ENCODE results near the gene HDX. TPM values are rescaled to one million over a fixed set of nuclear protein-coding genes. Genes with fewer than 3 reads are reported as not detected.

The HDX gene
- total and polyA plus RNA-seq, 9 donors, result 2.2 to 9.4 (median 5.7) TPM

DNA sequence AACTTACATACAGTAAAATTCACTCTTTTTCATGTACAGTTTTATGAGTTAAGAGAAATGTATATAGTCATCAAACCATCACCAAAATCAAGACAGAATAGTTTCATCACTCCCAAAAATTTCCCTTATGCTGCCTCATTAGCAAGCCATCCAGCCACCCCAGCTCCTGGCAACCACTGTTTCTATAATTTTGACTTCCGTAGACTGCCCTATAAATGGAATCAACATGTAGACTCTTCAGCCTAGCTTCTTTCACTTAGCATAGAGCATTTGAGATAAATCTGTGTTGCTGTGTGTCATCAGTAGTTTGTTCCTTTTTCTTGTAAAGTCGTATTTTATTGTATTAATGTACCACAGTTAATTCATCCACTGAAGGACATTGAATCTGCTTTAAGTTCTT, 23.2 kb downstream of the HDX start:
- Histone ChIP-seq H3K27ac (no peak overlapping the region), H3K4me1 (ENCODE audit: insufficient read depth) (no peaks in the 10 kb centered on the region), H3K9me3 (no peaks in the 10 kb centered on the region), H3K4me3 (no peak overlapping the region), H3K27me3 (no peaks in the 10 kb centered on the region), H3K36me3 (no peaks in the 10 kb centered on the region)
- WGBS, 3 donors, result 75 to 80% (median 80%) methylated on average over 2 of the region's 2 CpGs
- TF ChIP-seq EP300 (IDR thresholded peaks at IDR 0.05), result no peak
- TF ChIP-seq, protein P1, sequence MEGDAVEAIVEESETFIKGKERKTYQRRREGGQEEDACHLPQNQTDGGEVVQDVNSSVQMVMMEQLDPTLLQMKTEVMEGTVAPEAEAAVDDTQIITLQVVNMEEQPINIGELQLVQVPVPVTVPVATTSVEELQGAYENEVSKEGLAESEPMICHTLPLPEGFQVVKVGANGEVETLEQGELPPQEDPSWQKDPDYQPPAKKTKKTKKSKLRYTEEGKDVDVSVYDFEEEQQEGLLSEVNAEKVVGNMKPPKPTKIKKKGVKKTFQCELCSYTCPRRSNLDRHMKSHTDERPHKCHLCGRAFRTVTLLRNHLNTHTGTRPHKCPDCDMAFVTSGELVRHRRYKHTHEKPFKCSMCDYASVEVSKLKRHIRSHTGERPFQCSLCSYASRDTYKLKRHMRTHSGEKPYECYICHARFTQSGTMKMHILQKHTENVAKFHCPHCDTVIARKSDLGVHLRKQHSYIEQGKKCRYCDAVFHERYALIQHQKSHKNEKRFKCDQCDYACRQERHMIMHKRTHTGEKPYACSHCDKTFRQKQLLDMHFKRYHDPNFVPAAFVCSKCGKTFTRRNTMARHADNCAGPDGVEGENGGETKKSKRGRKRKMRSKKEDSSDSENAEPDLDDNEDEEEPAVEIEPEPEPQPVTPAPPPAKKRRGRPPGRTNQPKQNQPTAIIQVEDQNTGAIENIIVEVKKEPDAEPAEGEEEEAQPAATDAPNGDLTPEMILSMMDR (IDR thresholded peaks at IDR 0.05), result no peak
- no peak for TF ChIP-seq POLR2A (IDR thresholded peaks at IDR 0.05)
- no peak for DNase-seq
- intact Hi-C loops (cut with DNase I), result loop anchor here in 1 of 4 donors (10.0 kb wide), 1 partner anchor 416 kb away; no protein-coding TSS in a partner anchor

DNA sequence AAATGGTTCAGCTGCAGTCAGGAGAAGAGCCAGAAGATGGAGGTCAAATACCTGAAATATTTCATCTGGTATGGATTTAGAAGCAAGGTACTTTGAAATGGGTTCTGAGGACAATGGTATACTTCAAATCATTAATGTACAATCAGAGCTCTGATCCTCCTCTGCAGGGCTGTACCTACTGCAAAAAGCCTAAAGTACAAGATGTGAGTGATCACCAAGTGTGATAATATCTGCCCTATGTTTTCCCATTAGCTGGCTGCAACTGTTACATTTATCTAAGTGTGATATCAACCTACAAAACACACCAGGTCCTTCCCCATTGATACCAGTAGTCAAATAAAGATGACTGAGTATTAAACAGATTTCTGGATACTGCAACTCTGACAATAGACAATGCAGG, 25.1 kb downstream of the HDX start:
- no peaks in the 10 kb centered on the region for H3K4me1 ChIP-seq (ENCODE audit: insufficient read depth)
- no peaks in the 10 kb centered on the region for H3K27me3 ChIP-seq
- H3K4me3 ChIP-seq, result no peak overlapping the region
- TF ChIP-seq EP300 (IDR thresholded peaks at IDR 0.05) (no peak), POLR2A (IDR thresholded peaks at IDR 0.05) (no peak)
- TF ChIP-seq, protein P1 (IDR thresholded peaks at IDR 0.05), result no peak
- DNase-seq, result no peak
- H3K9me3 ChIP-seq, result no peaks in the 10 kb centered on the region
- no peaks in the 10 kb centered on the region for H3K36me3 ChIP-seq
- no peak overlapping the region for H3K27ac ChIP-seq
- intact Hi-C loops (cut with DNase I), result loop anchor here in 1 of 4 donors (10.0 kb wide), 1 partner anchor 418 kb away; no protein-coding TSS in a partner anchor

DNA sequence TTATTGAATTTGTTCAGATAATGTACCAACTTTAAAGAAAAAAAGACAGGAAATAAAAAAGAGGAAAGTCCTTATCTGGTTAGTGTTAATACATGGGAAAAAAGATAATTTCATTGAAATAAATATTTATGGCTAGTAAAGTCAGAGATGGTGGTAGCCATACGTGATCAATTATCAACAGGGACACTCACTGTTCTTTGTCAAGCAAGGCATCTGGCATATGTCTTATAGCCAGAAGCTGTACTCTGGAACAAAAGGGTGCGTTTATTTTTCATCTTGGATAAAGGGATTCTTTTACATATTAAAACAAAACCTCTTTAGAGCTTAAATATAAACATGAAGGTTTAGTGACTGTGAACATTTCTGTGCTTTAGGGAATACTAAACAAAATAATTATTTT, 26.7 kb downstream of the HDX start:
- no peak overlapping the region for H3K4me3 ChIP-seq
- WGBS, 3 donors, result 35 to 40% (median 37%) methylated on average over 2 of the region's 2 CpGs
- H3K27me3 ChIP-seq, result no peaks in the 10 kb centered on the region
- DNase-seq, result no peak
- H3K27ac ChIP-seq, result no peak overlapping the region
- TF ChIP-seq POLR2A (IDR thresholded peaks at IDR 0.05), result no peak
- TF ChIP-seq, protein P1 (IDR thresholded peaks at IDR 0.05), result no peak
- no peak for TF ChIP-seq EP300 (IDR thresholded peaks at IDR 0.05)
- H3K36me3 ChIP-seq, result no peaks in the 10 kb centered on the region
- intact Hi-C loops (cut with DNase I), result loop anchor here in 1 of 4 donors (10.0 kb wide), 1 partner anchor 419 kb away; no protein-coding TSS in a partner anchor
- no peaks in the 10 kb centered on the region for H3K4me1 ChIP-seq (ENCODE audit: insufficient read depth)
- H3K9me3 ChIP-seq, result no peaks in the 10 kb centered on the region

DNA sequence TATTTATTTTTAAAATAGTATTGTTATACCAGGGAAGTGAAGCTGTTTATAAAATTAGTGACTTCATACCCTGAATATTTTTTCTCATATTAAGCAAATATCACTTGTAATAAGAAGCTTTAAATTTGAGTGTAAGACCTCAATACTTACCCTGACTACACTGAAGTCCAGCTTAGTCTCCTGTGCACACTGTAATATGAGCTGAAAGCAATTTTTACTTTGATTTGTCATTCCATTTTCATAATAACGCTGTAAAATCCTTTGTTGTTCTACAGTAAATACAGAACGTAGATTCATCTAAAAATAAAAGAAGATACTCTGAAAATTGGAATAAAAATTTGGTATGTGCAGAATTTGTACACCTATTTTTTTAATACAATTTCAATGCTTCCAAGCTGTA, 27.2 kb downstream of the HDX start:
- intact Hi-C loops (cut with DNase I), result loop anchor here in 1 of 4 donors (10.0 kb wide), 1 partner anchor 420 kb away; no protein-coding TSS in a partner anchor

More for the DNA sequence above, 27.2 kb downstream of the HDX start:
- Histone ChIP-seq H3K27ac (no peak overlapping the region), H3K4me1 (ENCODE audit: insufficient read depth) (no peaks in the 10 kb centered on the region), H3K27me3 (no peaks in the 10 kb centered on the region), H3K9me3 (no peaks in the 10 kb centered on the region), H3K4me3 (no peak overlapping the region), H3K36me3 (no peaks in the 10 kb centered on the region)
- DNase-seq, result no peak
- TF ChIP-seq, protein P1 (IDR thresholded peaks at IDR 0.05), result no peak
- no peak for TF ChIP-seq EP300 (IDR thresholded peaks at IDR 0.05)
- no peak for TF ChIP-seq POLR2A (IDR thresholded peaks at IDR 0.05)
- 17 to 38% (median 17%) methylated on average over 2 of the region's 2 CpGs for WGBS, 3 donors
